HEK293 (cell line): ENCODE data around the gene PLD6.

Experiments used
- GLI2 ChIP-seq: fragments of 450-650 bp; formaldehyde crosslinking; IDR thresholded peaks from 2 replicates; pipeline ENCODE4; 2017; ENCODE audit warnings: missing biosample characterization, missing genetic modification characterization, low read depth, borderline replicate concordance
- HIC1 ChIP-seq: fragments of 450-650 bp; formaldehyde crosslinking; IDR thresholded peaks from 2 replicates; pipeline ENCODE4 v1.5.1; 2016; ENCODE audit warnings: missing biosample characterization, missing genetic modification characterization
- REST ChIP-seq: fragments of 450-650 bp; formaldehyde crosslinking; IDR thresholded peaks from 2 replicates; pipeline ENCODE4 v1.5.1; 2016; ENCODE audit warnings: missing biosample characterization, missing genetic modification characterization
- SETDB1 ChIP-seq: IDR thresholded peaks from one replicate; pipeline ENCODE4 v1.6.1; 2017; ENCODE audit warnings: mild to moderate bottlenecking, low read length, moderate library complexity, mixed read lengths; ENCODE audit not compliant: insufficient read length
- ZNF155 ChIP-seq: fragments of 450-650 bp; formaldehyde crosslinking; IDR thresholded peaks from 2 replicates; pipeline ENCODE4 v1.5.1; 2016; ENCODE audit warnings: missing biosample characterization, missing genetic modification characterization
- ZNF169 ChIP-seq: fragments of 450-650 bp; formaldehyde crosslinking; IDR thresholded peaks from 2 replicates; pipeline ENCODE4 v1.5.1; 2016; ENCODE audit warnings: missing biosample characterization, missing genetic modification characterization
- ZNF23 ChIP-seq: fragments of 450-650 bp; formaldehyde crosslinking; IDR thresholded peaks from 2 replicates; pipeline ENCODE4 v1.5.1; 2016; ENCODE audit warnings: missing biosample characterization, missing genetic modification characterization, borderline replicate concordance
- ZNF274 ChIP-seq, 2 experiments: fragments of 200-500 bp in 1 of 2; fragments of 450-650 bp in 1 of 2; sonication (Bioruptor generic) in 1 of 2; formaldehyde crosslinking in 1 of 2; IDR thresholded peaks; 2 replicates each; pipeline versions ENCODE4 v1.5.1 to v1.6.1; 2014 to 2016; ENCODE audit warnings: borderline replicate concordance in 1 of 2, inconsistent platforms in 1 of 2, low read length in 1 of 2, missing biosample characterization in 1 of 2, missing genetic modification characterization in 1 of 2
- ZNF549 ChIP-seq: fragments of 450-650 bp; IDR thresholded peaks from 2 replicates; pipeline ENCODE4 v1.5.1; 2018; ENCODE audit warnings: missing biosample characterization, missing genetic modification characterization, mild to moderate bottlenecking, inconsistent platforms, moderate library complexity
- ZNF707 ChIP-seq: fragments of 450-650 bp; formaldehyde crosslinking; IDR thresholded peaks from 2 replicates; pipeline ENCODE4 v1.5.1; 2016; ENCODE audit warnings: missing biosample characterization, missing genetic modification characterization
- TF ChIP-seq, protein P1 (sequence below): fragments of 450-650 bp; formaldehyde crosslinking; IDR thresholded peaks from 2 replicates; pipeline ENCODE4 v1.5.1; 2016; ENCODE audit warnings: missing biosample characterization, missing genetic modification characterization

DNA sequence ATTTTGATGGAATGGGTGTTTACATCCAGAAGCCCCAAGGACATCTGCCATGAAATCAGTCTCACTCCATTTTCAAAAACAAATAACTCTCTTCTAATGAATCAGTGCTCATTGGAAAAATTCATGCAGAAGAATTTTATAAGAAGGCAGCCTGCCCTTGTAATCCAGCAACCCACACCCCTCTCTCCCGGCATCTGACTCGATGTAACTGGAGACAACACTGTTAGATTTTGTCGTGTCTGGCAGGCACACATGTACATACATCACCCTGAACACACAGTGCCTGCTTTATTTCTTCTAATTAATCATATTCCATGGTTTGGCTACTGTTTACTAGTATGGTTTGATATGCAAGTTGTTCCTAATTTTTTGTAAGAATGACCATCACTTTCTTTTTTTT lies 11.9 kb upstream of the PLD6 start:
- TF ChIP-seq, protein P1, sequence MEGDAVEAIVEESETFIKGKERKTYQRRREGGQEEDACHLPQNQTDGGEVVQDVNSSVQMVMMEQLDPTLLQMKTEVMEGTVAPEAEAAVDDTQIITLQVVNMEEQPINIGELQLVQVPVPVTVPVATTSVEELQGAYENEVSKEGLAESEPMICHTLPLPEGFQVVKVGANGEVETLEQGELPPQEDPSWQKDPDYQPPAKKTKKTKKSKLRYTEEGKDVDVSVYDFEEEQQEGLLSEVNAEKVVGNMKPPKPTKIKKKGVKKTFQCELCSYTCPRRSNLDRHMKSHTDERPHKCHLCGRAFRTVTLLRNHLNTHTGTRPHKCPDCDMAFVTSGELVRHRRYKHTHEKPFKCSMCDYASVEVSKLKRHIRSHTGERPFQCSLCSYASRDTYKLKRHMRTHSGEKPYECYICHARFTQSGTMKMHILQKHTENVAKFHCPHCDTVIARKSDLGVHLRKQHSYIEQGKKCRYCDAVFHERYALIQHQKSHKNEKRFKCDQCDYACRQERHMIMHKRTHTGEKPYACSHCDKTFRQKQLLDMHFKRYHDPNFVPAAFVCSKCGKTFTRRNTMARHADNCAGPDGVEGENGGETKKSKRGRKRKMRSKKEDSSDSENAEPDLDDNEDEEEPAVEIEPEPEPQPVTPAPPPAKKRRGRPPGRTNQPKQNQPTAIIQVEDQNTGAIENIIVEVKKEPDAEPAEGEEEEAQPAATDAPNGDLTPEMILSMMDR, result no peak
- no peak for TF ChIP-seq ZNF274 (IDR thresholded peaks at IDR 0.05; ENCODE audit: low read length)
- TF ChIP-seq ZNF274 (tag by site-specific recombination; IDR thresholded peaks at IDR 0.05; ENCODE audit: borderline replicate concordance), result no peak
- TF ChIP-seq ZNF707 (tag by site-specific recombination), result no peak
- TF ChIP-seq REST (tag by site-specific recombination), result no peak
- TF ChIP-seq ZNF549 (tag by site-specific recombination), result no peak
- TF ChIP-seq GLI2 (tag by site-specific recombination), result no peak
- no peak for TF ChIP-seq ZNF23 (tag by site-specific recombination)
- TF ChIP-seq HIC1 (tag by site-specific recombination), result no peak
- TF ChIP-seq ZNF169 (tag by site-specific recombination), result no peak
- TF ChIP-seq SETDB1, result no peak
- no peak for TF ChIP-seq ZNF155 (tag by site-specific recombination)
